GM23338 (cell line): Measurements from ENCODE around the gene TTYH1. TPM values are rescaled to one million over a fixed set of nuclear protein-coding genes. Genes with fewer than 3 reads are reported as not detected.

ENCODE experiments used
- ATAC-seq: fragments of 200-7000 bp; cut with Tn5 transposase; 3 replicates; pipeline ENCODE4 v1.9.1; 2020
- DNase-seq: peaks from one replicate; pipeline ENCODE4 v3.0.0-alpha.2; 2015; ENCODE audit warnings: low spot score
- H2AFZ ChIP-seq: fragments of 200-600 bp; sonication (generic); 2 replicates; pipeline ENCODE4 v1.8.0; 2016; ENCODE audit warnings: antibody characterized with exemption, mild to moderate bottlenecking, moderate library complexity
- H3F3A ChIP-seq: fragments of 200-600 bp; sonication (generic); replicated peaks from 2 replicates; pipeline ENCODE4 v1.8.0; 2017; ENCODE audit warnings: antibody characterized with exemption, mixed run types, low read depth
- H3K27ac ChIP-seq: fragments of 200-600 bp; sonication (generic); 2 replicates; pipeline ENCODE4 v1.6.1; 2016; ENCODE audit warnings: low read depth
- H3K27me3 ChIP-seq: fragments of 200-600 bp; sonication (generic); 2 replicates; pipeline ENCODE4 v1.8.0; 2016; ENCODE audit warnings: mild to moderate bottlenecking, mixed run types, moderate library complexity; ENCODE audit not compliant: insufficient read depth
- H3K36me3 ChIP-seq: fragments of 200-600 bp; sonication (generic); 2 replicates; pipeline ENCODE4 v1.8.0; 2016; ENCODE audit warnings: mild to moderate bottlenecking; ENCODE audit not compliant: insufficient read depth
- H3K4me1 ChIP-seq: fragments of 200-600 bp; sonication (generic); 2 replicates; pipeline ENCODE4 v1.8.0; 2016; ENCODE audit warnings: mild to moderate bottlenecking, moderate library complexity; ENCODE audit not compliant: insufficient read depth
- H3K4me2 ChIP-seq: fragments of 200-600 bp; sonication (generic); 2 replicates; pipeline ENCODE4 v1.7.1; 2017; ENCODE audit warnings: mixed run types
- H3K4me3 ChIP-seq: fragments of 200-600 bp; sonication (generic); 2 replicates; pipeline ENCODE4 v1.6.1; 2016; ENCODE audit warnings: mixed run types
- H3K79me2 ChIP-seq: fragments of 200-600 bp; sonication (generic); replicated peaks from 2 replicates; pipeline ENCODE4 v1.8.0; 2017; ENCODE audit warnings: mild to moderate bottlenecking; ENCODE audit not compliant: insufficient read depth
- H3K9me2 ChIP-seq: fragments of 200-600 bp; sonication (generic); 2 replicates; pipeline ENCODE4 v1.8.0; 2017; ENCODE audit not compliant: insufficient read depth
- H4K20me1 ChIP-seq: fragments of 200-600 bp; sonication (generic); replicated peaks from 2 replicates; pipeline ENCODE4 v1.8.0; 2017; ENCODE audit warnings: mild to moderate bottlenecking; ENCODE audit not compliant: insufficient read depth
- H3K27ac Mint-ChIP-seq: 2 replicates; pipeline ENCODE4 v1.8.0; 2020; ENCODE audit warnings: inconsistent platforms, mild to moderate bottlenecking, moderate library complexity, mixed read lengths
- H3K27me3 Mint-ChIP-seq: 3 replicates; pipeline ENCODE4 v1.8.0; 2022; ENCODE audit warnings: low read depth, mild to moderate bottlenecking, moderate library complexity, mixed read lengths, inconsistent platforms; ENCODE audit not compliant: insufficient read depth, poor library complexity
- H3K36me3 Mint-ChIP-seq: 3 replicates; pipeline ENCODE4 v1.8.0; 2021; ENCODE audit warnings: low read depth, mild to moderate bottlenecking, inconsistent platforms, moderate library complexity, mixed read lengths
- H3K4me1 Mint-ChIP-seq: 3 replicates; pipeline ENCODE4 v1.8.0; 2020; ENCODE audit warnings: mild to moderate bottlenecking, inconsistent platforms, mixed read lengths
- H3K4me3 Mint-ChIP-seq: 3 replicates; pipeline ENCODE4 v1.8.0; 2021; ENCODE audit warnings: moderate library complexity, mild to moderate bottlenecking, inconsistent platforms, mixed read lengths
- H3K9me3 Mint-ChIP-seq: 3 replicates; pipeline ENCODE4 v1.8.0; 2020; ENCODE audit warnings: moderate library complexity, mild to moderate bottlenecking, inconsistent platforms, mixed read lengths
- EZH2 ChIP-seq: fragments of 200-600 bp; sonication (generic); IDR thresholded peaks from one replicate; pipeline ENCODE4 v1.8.0; 2017; ENCODE audit warnings: antibody characterized with exemption, mild to moderate bottlenecking, low read depth; ENCODE audit not compliant: unreplicated experiment
- JUNB ChIP-seq: IDR thresholded peaks from one replicate; pipeline ENCODE4 v1.6.1; 2016; ENCODE audit warnings: antibody characterized with exemption; ENCODE audit not compliant: unreplicated experiment
- NANOG ChIP-seq: IDR thresholded peaks from 2 replicates; pipeline ENCODE4 v1.6.1; 2016; ENCODE audit warnings: antibody characterized with exemption, borderline replicate concordance
- ZNF114 ChIP-seq: fragments of 250-450 bp; sonication (Bioruptor Pico); IDR thresholded peaks from 2 replicates; pipeline ENCODE4 v1.5.0; 2020; ENCODE audit warnings: mild to moderate bottlenecking, moderate library complexity
- polyA plus RNA-seq: library from polyadenylated mRNA; unstranded; fragments of >200 nt; fragmentation: Nextera tagmentation; extraction: Ambion mirVana; gene quantifications from 2 replicates; pipeline ENCODE4 v1.2.1, GENCODE V29; 2016
- total RNA-seq: library from RNA; depleted of rRNA; stranded (reverse); fragments of >200 nt; shearing (Covaris generic); gene quantifications from 2 replicates; pipeline ENCODE4 v1.2.3, GENCODE V29; 2014
- TF ChIP-seq, protein P1 (sequence below): fragments of 250-450 bp; sonication (Bioruptor Pico); IDR thresholded peaks from 2 replicates; pipeline ENCODE4 v1.5.0; 2020; ENCODE audit warnings: mild to moderate bottlenecking, moderate library complexity
- TF ChIP-seq, protein P2 (sequence below): IDR thresholded peaks from one replicate; pipeline ENCODE4 v1.6.1; 2018; ENCODE audit warnings: antibody characterized with exemption; ENCODE audit not compliant: unreplicated experiment

TTYH1 gene
- total and polyA plus RNA-seq, 2 experiments from 2014 or later = 18.2 to 40.8 TPM

DNA sequence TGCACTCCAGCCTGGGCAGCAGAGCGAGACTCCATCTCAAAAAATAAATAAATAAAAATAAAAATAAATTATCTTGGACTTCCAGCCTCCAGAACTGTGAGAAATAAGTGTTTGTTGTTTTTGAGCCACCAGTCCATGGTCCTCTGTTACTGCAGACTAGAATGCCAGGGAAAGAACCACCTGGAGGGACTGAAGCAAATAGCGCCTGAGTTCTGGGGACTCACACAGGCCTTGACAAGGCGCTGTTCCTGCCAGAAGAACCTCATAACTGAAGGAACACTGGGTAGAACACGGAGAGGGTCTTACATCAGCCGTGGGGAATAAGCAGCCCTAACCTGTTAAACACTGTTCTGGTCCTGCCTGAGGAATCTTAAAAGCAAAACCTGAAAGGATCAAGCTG lies 25.4 kb downstream of the TTYH1 start (continued):
- TF ChIP-seq, protein P1, sequence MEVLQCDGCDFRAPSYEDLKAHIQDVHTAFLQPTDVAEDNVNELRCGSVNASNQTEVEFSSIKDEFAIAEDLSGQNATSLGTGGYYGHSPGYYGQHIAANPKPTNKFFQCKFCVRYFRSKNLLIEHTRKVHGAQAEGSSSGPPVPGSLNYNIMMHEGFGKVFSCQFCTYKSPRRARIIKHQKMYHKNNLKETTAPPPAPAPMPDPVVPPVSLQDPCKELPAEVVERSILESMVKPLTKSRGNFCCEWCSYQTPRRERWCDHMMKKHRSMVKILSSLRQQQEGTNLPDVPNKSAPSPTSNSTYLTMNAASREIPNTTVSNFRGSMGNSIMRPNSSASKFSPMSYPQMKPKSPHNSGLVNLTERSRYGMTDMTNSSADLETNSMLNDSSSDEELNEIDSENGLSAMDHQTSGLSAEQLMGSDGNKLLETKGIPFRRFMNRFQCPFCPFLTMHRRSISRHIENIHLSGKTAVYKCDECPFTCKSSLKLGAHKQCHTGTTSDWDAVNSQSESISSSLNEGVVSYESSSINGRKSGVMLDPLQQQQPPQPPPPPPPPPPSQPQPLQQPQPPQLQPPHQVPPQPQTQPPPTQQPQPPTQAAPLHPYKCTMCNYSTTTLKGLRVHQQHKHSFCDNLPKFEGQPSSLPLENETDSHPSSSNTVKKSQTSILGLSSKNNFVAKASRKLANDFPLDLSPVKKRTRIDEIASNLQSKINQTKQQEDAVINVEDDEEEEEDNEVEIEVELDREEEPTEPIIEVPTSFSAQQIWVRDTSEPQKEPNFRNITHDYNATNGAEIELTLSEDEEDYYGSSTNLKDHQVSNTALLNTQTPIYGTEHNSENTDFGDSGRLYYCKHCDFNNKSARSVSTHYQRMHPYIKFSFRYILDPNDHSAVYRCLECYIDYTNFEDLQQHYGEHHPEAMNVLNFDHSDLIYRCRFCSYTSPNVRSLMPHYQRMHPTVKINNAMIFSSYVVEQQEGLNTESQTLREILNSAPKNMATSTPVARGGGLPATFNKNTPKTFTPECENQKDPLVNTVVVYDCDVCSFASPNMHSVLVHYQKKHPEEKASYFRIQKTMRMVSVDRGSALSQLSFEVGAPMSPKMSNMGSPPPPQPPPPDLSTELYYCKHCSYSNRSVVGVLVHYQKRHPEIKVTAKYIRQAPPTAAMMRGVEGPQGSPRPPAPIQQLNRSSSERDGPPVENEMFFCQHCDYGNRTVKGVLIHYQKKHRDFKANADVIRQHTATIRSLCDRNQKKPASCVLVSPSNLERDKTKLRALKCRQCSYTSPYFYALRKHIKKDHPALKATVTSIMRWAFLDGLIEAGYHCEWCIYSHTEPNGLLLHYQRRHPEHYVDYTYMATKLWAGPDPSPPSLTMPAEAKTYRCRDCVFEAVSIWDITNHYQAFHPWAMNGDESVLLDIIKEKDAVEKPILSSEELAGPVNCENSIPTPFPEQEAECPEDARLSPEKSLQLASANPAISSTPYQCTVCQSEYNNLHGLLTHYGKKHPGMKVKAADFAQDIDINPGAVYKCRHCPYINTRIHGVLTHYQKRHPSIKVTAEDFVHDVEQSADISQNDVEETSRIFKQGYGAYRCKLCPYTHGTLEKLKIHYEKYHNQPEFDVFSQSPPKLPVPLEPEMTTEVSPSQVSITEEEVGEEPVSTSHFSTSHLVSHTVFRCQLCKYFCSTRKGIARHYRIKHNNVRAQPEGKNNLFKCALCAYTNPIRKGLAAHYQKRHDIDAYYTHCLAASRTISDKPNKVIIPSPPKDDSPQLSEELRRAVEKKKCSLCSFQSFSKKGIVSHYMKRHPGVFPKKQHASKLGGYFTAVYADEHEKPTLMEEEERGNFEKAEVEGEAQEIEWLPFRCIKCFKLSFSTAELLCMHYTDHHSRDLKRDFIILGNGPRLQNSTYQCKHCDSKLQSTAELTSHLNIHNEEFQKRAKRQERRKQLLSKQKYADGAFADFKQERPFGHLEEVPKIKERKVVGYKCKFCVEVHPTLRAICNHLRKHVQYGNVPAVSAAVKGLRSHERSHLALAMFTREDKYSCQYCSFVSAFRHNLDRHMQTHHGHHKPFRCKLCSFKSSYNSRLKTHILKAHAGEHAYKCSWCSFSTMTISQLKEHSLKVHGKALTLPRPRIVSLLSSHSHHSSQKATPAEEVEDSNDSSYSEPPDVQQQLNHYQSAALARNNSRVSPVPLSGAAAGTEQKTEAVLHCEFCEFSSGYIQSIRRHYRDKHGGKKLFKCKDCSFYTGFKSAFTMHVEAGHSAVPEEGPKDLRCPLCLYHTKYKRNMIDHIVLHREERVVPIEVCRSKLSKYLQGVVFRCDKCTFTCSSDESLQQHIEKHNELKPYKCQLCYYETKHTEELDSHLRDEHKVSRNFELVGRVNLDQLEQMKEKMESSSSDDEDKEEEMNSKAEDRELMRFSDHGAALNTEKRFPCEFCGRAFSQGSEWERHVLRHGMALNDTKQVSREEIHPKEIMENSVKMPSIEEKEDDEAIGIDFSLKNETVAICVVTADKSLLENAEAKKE (CRISPR knock-in tag) = no peak
- TF ChIP-seq, protein P2, sequence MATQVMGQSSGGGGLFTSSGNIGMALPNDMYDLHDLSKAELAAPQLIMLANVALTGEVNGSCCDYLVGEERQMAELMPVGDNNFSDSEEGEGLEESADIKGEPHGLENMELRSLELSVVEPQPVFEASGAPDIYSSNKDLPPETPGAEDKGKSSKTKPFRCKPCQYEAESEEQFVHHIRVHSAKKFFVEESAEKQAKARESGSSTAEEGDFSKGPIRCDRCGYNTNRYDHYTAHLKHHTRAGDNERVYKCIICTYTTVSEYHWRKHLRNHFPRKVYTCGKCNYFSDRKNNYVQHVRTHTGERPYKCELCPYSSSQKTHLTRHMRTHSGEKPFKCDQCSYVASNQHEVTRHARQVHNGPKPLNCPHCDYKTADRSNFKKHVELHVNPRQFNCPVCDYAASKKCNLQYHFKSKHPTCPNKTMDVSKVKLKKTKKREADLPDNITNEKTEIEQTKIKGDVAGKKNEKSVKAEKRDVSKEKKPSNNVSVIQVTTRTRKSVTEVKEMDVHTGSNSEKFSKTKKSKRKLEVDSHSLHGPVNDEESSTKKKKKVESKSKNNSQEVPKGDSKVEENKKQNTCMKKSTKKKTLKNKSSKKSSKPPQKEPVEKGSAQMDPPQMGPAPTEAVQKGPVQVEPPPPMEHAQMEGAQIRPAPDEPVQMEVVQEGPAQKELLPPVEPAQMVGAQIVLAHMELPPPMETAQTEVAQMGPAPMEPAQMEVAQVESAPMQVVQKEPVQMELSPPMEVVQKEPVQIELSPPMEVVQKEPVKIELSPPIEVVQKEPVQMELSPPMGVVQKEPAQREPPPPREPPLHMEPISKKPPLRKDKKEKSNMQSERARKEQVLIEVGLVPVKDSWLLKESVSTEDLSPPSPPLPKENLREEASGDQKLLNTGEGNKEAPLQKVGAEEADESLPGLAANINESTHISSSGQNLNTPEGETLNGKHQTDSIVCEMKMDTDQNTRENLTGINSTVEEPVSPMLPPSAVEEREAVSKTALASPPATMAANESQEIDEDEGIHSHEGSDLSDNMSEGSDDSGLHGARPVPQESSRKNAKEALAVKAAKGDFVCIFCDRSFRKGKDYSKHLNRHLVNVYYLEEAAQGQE = no peak
- TF ChIP-seq JUNB (no peak), ZNF114 (CRISPR knock-in tag) (no peak), NANOG (no peak)

DNA sequence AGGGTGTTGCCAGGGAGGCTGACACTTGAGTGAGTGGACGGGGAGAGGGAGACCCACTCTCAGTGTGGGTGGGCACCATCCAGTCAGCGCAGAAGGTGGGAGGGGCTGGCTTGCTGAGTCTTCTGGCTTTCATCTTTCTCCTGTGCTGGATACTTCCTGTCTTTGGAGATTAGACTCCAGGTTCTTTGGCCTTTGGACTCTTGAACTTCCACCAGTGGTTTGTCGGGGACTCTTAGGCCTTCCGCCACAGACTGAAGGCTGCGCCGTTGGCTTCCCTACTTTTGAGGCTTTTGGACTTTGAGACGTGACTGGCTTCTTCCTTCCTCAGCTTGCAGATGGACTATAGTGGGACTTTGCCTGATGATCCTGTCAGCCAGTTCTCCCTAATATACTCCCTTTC lies 29.5 kb downstream of the TTYH1 start:
- Histone ChIP-seq H2AFZ (no peak overlapping the region), H3K9me2 (no peaks in the 10 kb centered on the region), H3K4me1 (no peaks in the 10 kb centered on the region; the same call in 1 of the 2 replicates), H3K27ac (no peak overlapping the region), H3K36me3 (no peaks in the 10 kb centered on the region), H3K4me2 (no peak overlapping the region), H4K20me1 (peaks cover 17% of the 10 kb centered on the region; the same call in 1 of the 2 replicates), H3K27me3 (no peaks in the 10 kb centered on the region), H3K79me2 (peaks cover 36% of the 10 kb centered on the region), H3F3A (0 out of 2 replicates have a peak, but pooled peaks cover 4% of the 10 kb centered on the region), H3K4me3 (no peak overlapping the region)
- Mint-ChIP-seq H3K36me3 (peaks cover 34% of the 10 kb centered on the region), H3K27me3 (peaks cover 13% of the 10 kb centered on the region), H3K4me1 (peaks cover 6% of the 10 kb centered on the region; the same call in 2 of the 3 replicates), H3K9me3 (peaks cover 8% of the 10 kb centered on the region; the same call in 2 of the 3 replicates), H3K4me3 (no peak overlapping the region), H3K27ac (no peak overlapping the region)
- ATAC-seq (no peak), DNase-seq (no peak)
- TF ChIP-seq, protein P1 (CRISPR knock-in tag) = no peak
- no peak for TF ChIP-seq EZH2
